Endothelial cell of umbilical vein (primary cell): ENCODE measurements around the gene CELF2. TPM values are rescaled to one million over a fixed set of nuclear protein-coding genes. Genes with fewer than 3 reads are reported as not detected.

Source experiments
- BruUV-seq: library from RNA; stranded (reverse); fragments of 400-500 nt; replicated peaks from 2 replicates; lab custom pipeline; 2021; lab: Mats Ljungman, UMichigan
- CTCF ChIA-PET: fragments of 300-600, 350-600 bp; sonication (Branson Sonifier 250); formaldehyde crosslinking; loops from one replicate; lab custom pipeline; 2021; ENCODE audit warnings: antibody characterized with exemption, inconsistent platforms; lab: Charles Lee
- POLR2A ChIA-PET: fragments of 300-600, 350-600 bp; sonication (Branson Sonifier 250); formaldehyde crosslinking; loops from one replicate; lab custom pipeline; 2021; ENCODE audit warnings: antibody characterized with exemption, inconsistent platforms; lab: Charles Lee
- DNase-seq: peaks from one replicate; pipeline ENCODE4 v3.0.0-alpha.2; 2011; ENCODE audit warnings: low read depth, low spot score
- FAIRE-seq: peaks from 2 replicates; lab custom pipeline; 2011; peaks lifted over from hg19 to GRCh38; lab: Jason Lieb, UNC
- H2AFZ ChIP-seq: 2 replicates; pipeline ENCODE4 v1.6.0; 2012; ENCODE audit warnings: low read depth, low read length, control low read depth, inconsistent platforms
- H3K27ac ChIP-seq: 2 replicates; pipeline ENCODE4 v1.5.1; 2011; ENCODE audit warnings: low read depth, mild to moderate bottlenecking, control low read depth, low read length, moderate library complexity; ENCODE audit not compliant: insufficient read depth
- H3K27me3 ChIP-seq, 2 experiments: 2 replicates each; pipeline versions ENCODE4 v1.6.0 to v1.6.1; 2011; ENCODE audit warnings: low read length in 2 of 2, mixed read lengths in 1 of 2; ENCODE audit not compliant: control insufficient read depth in 2 of 2, insufficient read depth in 2 of 2
- H3K36me3 ChIP-seq, 2 experiments: 2 replicates in 1 of 2; 3 replicates in 1 of 2; pipeline ENCODE4 v1.5.1; 2011; ENCODE audit warnings: low read length in 2 of 2, mild to moderate bottlenecking in 1 of 2, moderate library complexity in 1 of 2; ENCODE audit not compliant: control insufficient read depth in 2 of 2, insufficient read depth in 2 of 2; ENCODE audit errors: extremely low read depth in 1 of 2
- H3K4me1 ChIP-seq: 3 replicates; pipeline ENCODE4 v1.5.1; 2011; ENCODE audit warnings: mild to moderate bottlenecking, low read length; ENCODE audit not compliant: control insufficient read depth, insufficient read depth; ENCODE audit errors: extremely low read depth
- H3K4me2 ChIP-seq: 2 replicates; pipeline ENCODE4 v1.6.1; 2011; ENCODE audit warnings: low read length, control low read depth, mixed read lengths; ENCODE audit not compliant: insufficient read depth
- H3K4me3 ChIP-seq, 3 experiments: fragments of 200-600 bp in 1 of 3; sonication (generic), shearing (Covaris generic) in 1 of 3; replicated peaks in 1 of 3; 2 replicates each; pipeline ENCODE4 v1.5.1; 2011 to 2016; ENCODE audit warnings: control low read depth in 3 of 3, low read length in 3 of 3, mild to moderate bottlenecking in 2 of 3, inconsistent platforms in 1 of 3, low read depth in 1 of 3, moderate library complexity in 1 of 3; ENCODE audit not compliant: insufficient read depth in 1 of 3
- H3K79me2 ChIP-seq: 2 replicates; pipeline ENCODE4 v1.6.0; 2012; ENCODE audit warnings: low read length, inconsistent platforms; ENCODE audit not compliant: control insufficient read depth, insufficient read depth
- H3K9ac ChIP-seq: replicated peaks from 2 replicates; pipeline ENCODE3; 2011; ENCODE audit warnings: low read length, control low read depth; ENCODE audit not compliant: insufficient read depth; ENCODE audit errors: extremely low read depth
- H3K9me1 ChIP-seq: replicated peaks from 3 replicates; pipeline ENCODE4 v1.6.0; 2011; ENCODE audit warnings: mild to moderate bottlenecking, low read length; ENCODE audit not compliant: control insufficient read depth, insufficient read depth; ENCODE audit errors: extremely low read depth
- H3K9me3 ChIP-seq: replicated peaks from 2 replicates; pipeline ENCODE4 v1.5.1; 2012; ENCODE audit warnings: low read length, inconsistent platforms; ENCODE audit not compliant: control insufficient read depth, insufficient read depth
- H4K20me1 ChIP-seq: replicated peaks from 2 replicates; pipeline ENCODE3; 2011; ENCODE audit warnings: mild to moderate bottlenecking, low read length; ENCODE audit not compliant: control insufficient read depth, insufficient read depth; ENCODE audit errors: extremely low read depth
- EZH2 ChIP-seq: IDR thresholded peaks from 2 replicates; pipeline ENCODE4 v1.6.1; 2012; ENCODE audit warnings: borderline replicate concordance, low read depth, mild to moderate bottlenecking, moderate library complexity, low read length, inconsistent platforms; ENCODE audit not compliant: severe bottlenecking
- FOS ChIP-seq: IDR thresholded peaks from 2 replicates; pipeline ENCODE4 v1.6.1; 2011; ENCODE audit warnings: mild to moderate bottlenecking, low read length, moderate library complexity, borderline replicate concordance; ENCODE audit not compliant: insufficient read depth
- GATA2 ChIP-seq: IDR thresholded peaks from 2 replicates; pipeline ENCODE4 v1.7.0; 2011; ENCODE audit warnings: low read depth, mild to moderate bottlenecking, moderate library complexity, mixed read lengths, low read length; ENCODE audit not compliant: insufficient read length, insufficient read depth
- JUN ChIP-seq: IDR thresholded peaks from 2 replicates; pipeline ENCODE4 v1.6.1; 2011; ENCODE audit warnings: borderline replicate concordance, low read depth; ENCODE audit not compliant: insufficient read length, insufficient read depth
- MYC ChIP-seq: IDR thresholded peaks from one replicate; pipeline ENCODE4 v1.6.1; 2011; ENCODE audit warnings: mild to moderate bottlenecking, low read depth, low read length
- POLR2A ChIP-seq: IDR thresholded peaks from 2 replicates; pipeline ENCODE4 v1.6.1; 2012; ENCODE audit warnings: low read depth, mild to moderate bottlenecking, control low read depth, low read length
- dilution Hi-C: fragments of 300-500 bp; cut with MboI; formaldehyde crosslinking; loops from one replicate; pipeline ENCODE4 v1.15.0; 2019; ENCODE audit warnings: low sequenced_read_pairs; ENCODE audit not compliant: extremely low pct_ligation_motif_present
- intact Hi-C: fragments of 100-400 bp; cut with micrococcal nuclease; formaldehyde crosslinking; loops from one replicate; pipeline ENCODE4 v1.10.0; 2022
- polyA plus RNA-seq, 4 experiments: library from polyadenylated mRNA; depleted of rRNA in 3 of 4; stranded (reverse) in 3 of 4; unstranded in 1 of 4; fragments of >200 nt; gene quantifications; 2 replicates each; pipeline versions ENCODE4 v1.2.1 to v1.2.3, GENCODE V29; 2011 to 2012; ENCODE audit warnings: missing spikeins in 1 of 4
- total RNA-seq: library from RNA; stranded (reverse); gene quantifications from 2 replicates; pipeline ENCODE4 v1.2.3, GENCODE V29; 2021
- TF ChIP-seq, protein P1 (sequence below), 2 donors: IDR thresholded peaks; 1 replicate in 1 of 2; 2 replicates in 1 of 2; pipeline ENCODE4 v1.5.1; 2011; ENCODE audit warnings: low read length in 2 of 2, mild to moderate bottlenecking in 2 of 2, moderate library complexity in 2 of 2, control low read depth in 1 of 2, inconsistent platforms in 1 of 2, low read depth in 1 of 2; ENCODE audit not compliant: insufficient read depth in 1 of 2; ENCODE audit errors: extremely low read depth in 1 of 2
- TF ChIP-seq, protein P2 (sequence below): IDR thresholded peaks from 2 replicates; pipeline ENCODE4 v1.6.1; 2011; ENCODE audit not compliant: insufficient read depth, insufficient read length

The CELF2 gene
- total and polyA plus RNA-seq, 2 donors (not counting 3 experiments of a cell fraction or from before 2014, with no cell fraction given), result 21.6 to 42.6 TPM

DNA sequence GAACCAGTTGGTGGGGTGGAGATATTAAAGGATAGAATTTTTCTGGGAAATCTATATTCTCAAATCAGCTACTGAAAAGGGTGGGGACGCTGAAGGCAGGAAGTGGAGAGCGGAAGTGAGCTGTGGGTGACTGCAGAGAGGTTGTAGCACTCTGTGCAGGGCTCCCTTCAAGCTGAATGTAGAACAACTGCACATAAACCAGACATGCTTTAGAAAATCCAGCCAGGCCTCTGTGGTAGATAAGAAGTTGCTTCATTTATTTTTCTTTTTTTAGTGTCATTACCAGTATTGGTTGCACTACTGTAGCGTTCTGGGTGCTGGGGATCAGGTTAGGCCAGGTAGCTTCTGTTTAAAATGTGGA is 127.8 kb downstream of the CELF2 start:
- peak overlapping the region; percentile 64 for H2AFZ ChIP-seq
- H3K4me2 ChIP-seq, result peak overlapping the region; percentile 57
- no peaks in the 10 kb centered on the region for H3K9me1 ChIP-seq
- no peaks in the 10 kb centered on the region for H3K79me2 ChIP-seq
- H3K9me3 ChIP-seq, result no peaks in the 10 kb centered on the region
- no peaks in the 10 kb centered on the region for H4K20me1 ChIP-seq
- no peak overlapping the region for H3K4me3 ChIP-seq
- H3K36me3 ChIP-seq, result no peaks in the 10 kb centered on the region
- intact Hi-C loops (no loop called here), dilution Hi-C loops (no loop called here)
- FAIRE-seq (peak; percentile 69), DNase-seq (peak; percentile 44)
- peaks cover 15% of the 10 kb centered on the region for H3K4me1 ChIP-seq
- H3K27ac ChIP-seq, result no peak overlapping the region
- TF ChIP-seq, protein P1, sequence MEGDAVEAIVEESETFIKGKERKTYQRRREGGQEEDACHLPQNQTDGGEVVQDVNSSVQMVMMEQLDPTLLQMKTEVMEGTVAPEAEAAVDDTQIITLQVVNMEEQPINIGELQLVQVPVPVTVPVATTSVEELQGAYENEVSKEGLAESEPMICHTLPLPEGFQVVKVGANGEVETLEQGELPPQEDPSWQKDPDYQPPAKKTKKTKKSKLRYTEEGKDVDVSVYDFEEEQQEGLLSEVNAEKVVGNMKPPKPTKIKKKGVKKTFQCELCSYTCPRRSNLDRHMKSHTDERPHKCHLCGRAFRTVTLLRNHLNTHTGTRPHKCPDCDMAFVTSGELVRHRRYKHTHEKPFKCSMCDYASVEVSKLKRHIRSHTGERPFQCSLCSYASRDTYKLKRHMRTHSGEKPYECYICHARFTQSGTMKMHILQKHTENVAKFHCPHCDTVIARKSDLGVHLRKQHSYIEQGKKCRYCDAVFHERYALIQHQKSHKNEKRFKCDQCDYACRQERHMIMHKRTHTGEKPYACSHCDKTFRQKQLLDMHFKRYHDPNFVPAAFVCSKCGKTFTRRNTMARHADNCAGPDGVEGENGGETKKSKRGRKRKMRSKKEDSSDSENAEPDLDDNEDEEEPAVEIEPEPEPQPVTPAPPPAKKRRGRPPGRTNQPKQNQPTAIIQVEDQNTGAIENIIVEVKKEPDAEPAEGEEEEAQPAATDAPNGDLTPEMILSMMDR (IDR thresholded peaks at IDR 0.05; ENCODE audit: extremely low read depth in 1 of 2, insufficient read depth in 1 of 2, low read depth in 1 of 2, low read length in 2 of 2), result no peak
- TF ChIP-seq FOS (peak; percentile 46), JUN (no peak), POLR2A (no peak), EZH2 (no peak), MYC (no peak), GATA2 (no peak)
- TF ChIP-seq, protein P2, sequence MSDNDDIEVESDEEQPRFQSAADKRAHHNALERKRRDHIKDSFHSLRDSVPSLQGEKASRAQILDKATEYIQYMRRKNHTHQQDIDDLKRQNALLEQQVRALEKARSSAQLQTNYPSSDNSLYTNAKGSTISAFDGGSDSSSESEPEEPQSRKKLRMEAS, result no peak
- no TSS peak for BruUV-seq
- ChIA-PET POLR2A (no interaction called here), CTCF (interaction anchor here (1.1 to 1.9 kb wide), 4 partner anchors 16 to 125 kb away, joined by 3 to 7 read pairs (median 4); no protein-coding TSS in a partner anchor)
- H3K27me3 ChIP-seq, result no peaks in the 10 kb centered on the region
- H3K9ac ChIP-seq, result no peak overlapping the region
